GM23248 (cell line): ENCODE results near the gene NUBPL. TPM values are rescaled to one million over a fixed set of nuclear protein-coding genes. Genes with fewer than 3 reads are reported as not detected.

Experiments
- DNase-seq: peaks from one replicate; pipeline ENCODE4 v3.0.0-alpha.2; 2015
- H2AFZ ChIP-seq: fragments of 200-600 bp; sonication (generic); 2 replicates; pipeline ENCODE4 v1.6.1; 2016; ENCODE audit warnings: antibody characterized with exemption
- H3F3A ChIP-seq: fragments of 200-600 bp; sonication (generic); 2 replicates; pipeline ENCODE4 v1.6.1; 2016; ENCODE audit warnings: mild to moderate bottlenecking, antibody characterized with exemption, mixed run types; ENCODE audit not compliant: insufficient read depth
- H3K27ac ChIP-seq: fragments of 200-600 bp; sonication (generic); 2 replicates; pipeline ENCODE4 v1.5.1; 2016; ENCODE audit warnings: mild to moderate bottlenecking
- H3K27me3 ChIP-seq: fragments of 200-600 bp; sonication (generic); replicated peaks from 2 replicates; pipeline ENCODE4 v1.6.1; 2016; ENCODE audit warnings: mild to moderate bottlenecking; ENCODE audit not compliant: insufficient read depth
- H3K36me3 ChIP-seq: fragments of 200-600 bp; sonication (generic); 2 replicates; pipeline ENCODE4 v1.6.1; 2016; ENCODE audit warnings: low read depth, mild to moderate bottlenecking
- H3K4me1 ChIP-seq: fragments of 200-600 bp; sonication (generic); 2 replicates; pipeline ENCODE4 v1.6.1; 2016; ENCODE audit warnings: mild to moderate bottlenecking; ENCODE audit not compliant: insufficient read depth
- H3K4me2 ChIP-seq: fragments of 200-600 bp; sonication (generic); one replicate; pipeline ENCODE4 v1.6.1; 2016; ENCODE audit warnings: mild to moderate bottlenecking; ENCODE audit not compliant: unreplicated experiment
- H3K4me3 ChIP-seq: fragments of 200-600 bp; sonication (generic); 2 replicates; pipeline ENCODE4 v1.5.1; 2016; ENCODE audit warnings: mild to moderate bottlenecking
- H3K79me2 ChIP-seq: fragments of 200-600 bp; sonication (generic); 2 replicates; pipeline ENCODE4 v1.6.1; 2016; ENCODE audit warnings: mild to moderate bottlenecking; ENCODE audit not compliant: insufficient read depth
- H3K9ac ChIP-seq: fragments of 200-600 bp; sonication (generic); 2 replicates; pipeline ENCODE4 v1.6.1; 2016; ENCODE audit warnings: mild to moderate bottlenecking
- H3K9me2 ChIP-seq: fragments of 200-600 bp; sonication (generic); 2 replicates; pipeline ENCODE4 v1.6.1; 2016; ENCODE audit warnings: mixed run types, mild to moderate bottlenecking, moderate library complexity; ENCODE audit not compliant: insufficient read depth
- H3K9me3 ChIP-seq: fragments of 200-600 bp; sonication (generic); one replicate; pipeline ENCODE4 v1.6.1; 2017; ENCODE audit warnings: low read depth
- H4K20me1 ChIP-seq: fragments of 200-600 bp; sonication (generic); 2 replicates; pipeline ENCODE4 v1.6.0; 2016; ENCODE audit not compliant: insufficient read depth
- EZH2 ChIP-seq: fragments of 200-600 bp; sonication (generic); IDR thresholded peaks from 2 replicates; pipeline ENCODE4 v1.6.1; 2018; ENCODE audit warnings: antibody characterized with exemption, mild to moderate bottlenecking; ENCODE audit not compliant: insufficient read depth, poor library complexity, severe bottlenecking
- EZH2phosphoT487 ChIP-seq: fragments of 200-600 bp; sonication (generic); IDR thresholded peaks from 2 replicates; pipeline ENCODE4 v1.6.1; 2018; ENCODE audit warnings: antibody characterized with exemption, moderate library complexity, mild to moderate bottlenecking, low read depth; ENCODE audit not compliant: insufficient read depth
- WGBS, 2 experiments: methylation state at CpG; one replicate each; pipeline ENCODE4 v1.1.6; 2015 to 2017; ENCODE audit warnings: low lambda C conversion rate in 2 of 2, low coverage in 1 of 2; ENCODE audit errors: missing lambda C conversion rate in 2 of 2; 5-methylcytosine and 5-hydroxymethylcytosine counted together
- in situ Hi-C: fragments of 300-500 bp; cut with MboI; formaldehyde crosslinking; loops from 2 replicates; pipeline ENCODE4 v1.15.0; 2020
- polyA plus RNA-seq: library from polyadenylated mRNA; unstranded; fragments of >200 nt; fragmentation: Nextera tagmentation; extraction: Ambion mirVana; gene quantifications from 2 replicates; pipeline ENCODE4 v1.2.1, GENCODE V29; 2016
- small RNA-seq: library from RNA; depleted of rRNA; stranded (forward); fragments of <200 nt; gene quantifications from one replicate; pipeline ENCODE3, GENCODE V24; 2014; ENCODE audit warnings: low read depth, low replicate concordance
- total RNA-seq: library from RNA; depleted of rRNA; stranded (reverse); fragments of >200 nt; shearing (Covaris generic); gene quantifications from 2 replicates; pipeline ENCODE4 v1.2.3, GENCODE V29; 2014; rRNA removed

The NUBPL gene
- total and polyA plus RNA-seq, 2 experiments from 2014 or later = 9.8 to 11.5 TPM

- Histone ChIP-seq H3K4me2 (no peak overlapping the region), H4K20me1 (no peaks in the 10 kb centered on the region), H3K27me3 (no peaks in the 10 kb centered on the region), H3K9me2 (no peaks in the 10 kb centered on the region), H3K4me3 (no peak overlapping the region), H3K36me3 (no peaks in the 10 kb centered on the region), H3K9ac (no peak overlapping the region), H2AFZ (no peak overlapping the region), H3K79me2 (no peaks in the 10 kb centered on the region), H3K9me3 (no peaks in the 10 kb centered on the region), H3K4me1 (peaks cover 5% of the 10 kb centered on the region; the same call in 1 of the 2 replicates), H3F3A (no peaks in the 10 kb centered on the region), H3K27ac (no peak overlapping the region)
- 44 to 47% methylated on average over 6 of the region's 6 CpGs for whole genome bisulfite sequencing, 2 experiments
- in situ Hi-C loops = no loop called here
- no peak for DNase-seq
- TF ChIP-seq EZH2 (no peak), EZH2phosphoT487 (no peak)
These were observed 341.9 kb downstream of the NUBPL start for GRCh38 chr14:31902945-31903646.

GRCh38 chr14:31909977-31910376 lies 348.8 kb downstream of the NUBPL start:
- H3K9ac ChIP-seq = no peak overlapping the region
- WGBS, 2 experiments = 85 to 88% methylated on average over 3 of the region's 3 CpGs
- no peaks in the 10 kb centered on the region for H3F3A ChIP-seq
- no peaks in the 10 kb centered on the region for H3K4me1 ChIP-seq
- no peaks in the 10 kb centered on the region for H3K9me3 ChIP-seq
- H2AFZ ChIP-seq = no peak overlapping the region
- no peak overlapping the region for H3K4me2 ChIP-seq
- no peak overlapping the region for H3K4me3 ChIP-seq
- H3K27me3 ChIP-seq = no peaks in the 10 kb centered on the region
- TF ChIP-seq EZH2phosphoT487 = no peak
- TF ChIP-seq EZH2 = no peak
- in situ Hi-C loops = no loop called here
- H4K20me1 ChIP-seq = no peaks in the 10 kb centered on the region
- H3K27ac ChIP-seq = no peak overlapping the region
- no peaks in the 10 kb centered on the region for H3K79me2 ChIP-seq
- no peaks in the 10 kb centered on the region for H3K36me3 ChIP-seq
- no peaks in the 10 kb centered on the region for H3K9me2 ChIP-seq
- DNase-seq = no peak

Small RNA genes within 50 kb of the gene (small RNA-seq; reads per million reads assigned to genes)
- gene RNU6-455P (not detected), gene RNU6-602P (not detected)

Other genes with a start within 250 kb of the NUBPL start
- gene HEATR5A, start 140.9 kb upstream of the NUBPL start, total RNA-seq = 70.3 and 89.2 TPM in 2 replicates
- 44.4 and 49.1 TPM in 2 replicates for gene HEATR5A, start 140.9 kb upstream of the NUBPL start, polyA plus RNA-seq
- 21.2 and 54.4 TPM in 2 replicates for gene DTD2, start 103.9 kb upstream of the NUBPL start, total RNA-seq
- 12.1 and 13.4 TPM in 2 replicates for gene DTD2, start 103.9 kb upstream of the NUBPL start, polyA plus RNA-seq
- not detected in 2 replicates for gene GPR33, start 73.4 kb upstream of the NUBPL start, total RNA-seq
- not detected in 2 replicates for gene GPR33, start 73.4 kb upstream of the NUBPL start, polyA plus RNA-seq